AG09319 (cell line): Measurements from ENCODE around the gene ADAP1.

Source experiments
- DNase-seq: peaks from one replicate; pipeline ENCODE4 v3.0.0-alpha.2; 2010; ENCODE audit warnings: low read depth; ENCODE audit errors: extremely low read depth
- CTCF ChIP-seq: IDR thresholded peaks from 2 replicates; pipeline ENCODE4 v1.5.1; 2011; ENCODE audit warnings: low read depth, mild to moderate bottlenecking, inconsistent platforms, low read length, moderate library complexity

ADAP1 gene

GRCh38 chr7:860149-860548 is 94.3 kb downstream of the ADAP1 start:
- no peak for DNase-seq
- no peak for TF ChIP-seq CTCF

GRCh38 chr7:859359-860030 is 95.0 kb downstream of the ADAP1 start:
- TF ChIP-seq CTCF, result no peak
- DNase-seq, result no peak

GRCh38 chr7:857661-858060 is 96.8 kb downstream of the ADAP1 start:
- no peak for TF ChIP-seq CTCF

GRCh38 chr7:856444-857095 is 97.9 kb downstream of the ADAP1 start:
- no peak for TF ChIP-seq CTCF
- no peak for DNase-seq

More at GRCh38 chr7:857661-858060, 96.8 kb downstream of the ADAP1 start:
- no peak for DNase-seq

- TF ChIP-seq CTCF, result no peak
- DNase-seq, result no peak
These were observed 98.7 kb downstream of the ADAP1 start for GRCh38 chr7:855686-856369.

GRCh38 chr7:854118-854775 is 100.2 kb downstream of the ADAP1 start:
- no peak for TF ChIP-seq CTCF
- no peak for DNase-seq
